Body of pancreas (tissue), 4 donors: ENCODE results near the gene NR2C2AP. TPM values are rescaled to one million over a fixed set of nuclear protein-coding genes. Genes with fewer than 3 reads are reported as not detected.

Experiments
- ATAC-seq: fragments of 150-250 bp; one replicate; pipeline ENCODE4 v1.9.1; 2016
- DNase-seq, 4 donors: peaks; one replicate each; pipeline ENCODE4 v3.0.0-alpha.2; 2019
- H3K27ac ChIP-seq, 4 donors: fragments of 200-600 bp; sonication (generic); 1 replicate in 3 of 4; 2 replicates in 1 of 4; pipeline versions ENCODE4 v1.5.1 to v1.6.1; 2016 to 2019; ENCODE audit warnings: mild to moderate bottlenecking in 1 of 4, mixed read lengths in 1 of 4, moderate library complexity in 1 of 4
- H3K27me3 ChIP-seq, 2 donors: fragments of 200-600 bp; sonication (generic); one replicate each; pipeline ENCODE4 v1.6.0; 2016; ENCODE audit warnings: mild to moderate bottlenecking in 1 of 2
- H3K36me3 ChIP-seq, 2 donors: fragments of 200-600 bp; sonication (generic); replicated peaks in 1 of 2; 2 replicates each; pipeline ENCODE4 v1.5.1; 2016; ENCODE audit warnings: low read depth in 2 of 2; ENCODE audit not compliant: insufficient read depth in 1 of 2
- H3K4me1 ChIP-seq: fragments of 200-600 bp; sonication (generic); one replicate; pipeline ENCODE4 v1.6.0; 2016
- H3K4me3 ChIP-seq, 2 donors: fragments of 200-600 bp; sonication (generic); 1 replicate in 1 of 2; 2 replicates in 1 of 2; pipeline ENCODE4 v1.5.1; 2016 to 2019
- H3K9me3 ChIP-seq, 3 donors: fragments of 200-600 bp; sonication (generic); 1 replicate in 2 of 3; 2 replicates in 1 of 3; pipeline ENCODE4 v1.5.1; 2016
- POLR2A ChIP-seq, 3 donors: fragments of 450-650 bp; IDR thresholded peaks; one replicate each; pipeline ENCODE4 v1.6.1; 2016; ENCODE audit warnings: antibody characterized with exemption in 3 of 3, mild to moderate bottlenecking in 2 of 3
- WGBS, 2 donors: methylation state at CpG; one replicate each; pipeline ENCODE4 v1.1.5; 2017; 5-methylcytosine and 5-hydroxymethylcytosine counted together
- intact Hi-C: fragments of 100-400 bp; cut with DNase I; formaldehyde crosslinking; loops from one replicate; pipeline ENCODE4 v1.15.1; 2023
- total RNA-seq, 2 donors: library from RNA; depleted of rRNA; stranded (reverse); fragments of >200 nt; gene quantifications; one replicate each; pipeline ENCODE4 v1.1.0, GENCODE V29; 2016
- TF ChIP-seq, protein P1 (sequence below), 7 experiments: fragments of 450-650 bp in 4 of 7; fragments of 200-600 bp in 3 of 7; sonication (generic) in 3 of 7; IDR thresholded peaks; one replicate each; pipeline ENCODE4 v1.5.1; 2016 to 2019; ENCODE audit warnings: antibody characterized with exemption in 7 of 7

Gene NR2C2AP, protein sequence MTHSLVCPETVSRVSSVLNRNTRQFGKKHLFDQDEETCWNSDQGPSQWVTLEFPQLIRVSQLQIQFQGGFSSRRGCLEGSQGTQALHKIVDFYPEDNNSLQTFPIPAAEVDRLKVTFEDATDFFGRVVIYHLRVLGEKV
- total RNA-seq: 10 to 100 TPM; 13.8 to 16.1 TPM

DNA sequence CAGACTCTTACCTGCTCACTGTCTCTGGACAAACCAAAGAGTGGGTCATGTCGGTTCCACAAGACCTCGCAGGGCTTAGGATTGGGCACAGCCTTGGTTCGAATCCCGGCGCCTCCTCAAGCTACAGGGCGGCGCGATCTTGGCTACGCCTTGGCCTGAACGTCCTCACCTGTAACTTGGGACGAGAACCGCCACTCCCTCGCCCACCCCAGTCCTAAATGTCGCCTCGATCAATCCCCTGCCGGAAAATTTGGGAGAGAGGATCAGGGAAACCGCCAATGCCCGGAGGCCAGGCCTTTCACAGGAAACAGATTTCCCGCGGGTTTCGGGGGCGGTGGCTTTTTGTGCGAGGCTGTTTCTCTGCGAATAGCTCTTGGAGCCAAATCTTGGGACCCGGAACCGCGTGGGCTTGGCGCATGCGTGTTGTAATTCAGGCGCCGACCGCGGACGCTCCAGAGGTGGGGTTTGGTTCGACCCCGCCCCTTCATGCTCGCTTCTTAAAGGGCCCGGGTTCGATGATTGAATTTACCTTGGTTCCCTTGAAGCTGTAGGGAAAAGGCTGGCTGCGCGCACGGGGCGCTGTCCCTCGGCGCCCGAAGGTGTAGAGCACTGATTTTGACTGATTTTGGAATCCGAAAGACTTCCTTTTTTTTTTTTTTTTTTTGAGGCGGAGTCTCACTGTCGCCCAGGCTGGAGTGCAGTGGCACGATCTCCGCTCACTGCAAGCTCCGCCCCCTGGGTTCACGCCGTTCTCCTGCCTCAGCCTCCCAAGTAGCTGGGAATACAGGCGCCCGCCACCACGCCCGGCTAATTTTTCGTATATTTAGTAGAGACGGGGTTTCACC is at the start of gene NR2C2AP:
NR2C2AP (minus strand) TSS at position 403 of the 845 bp plus-strand sequence; CDS start at position 49, 354 bp downstream.
- DNase-seq: peak; percentile 94
- ATAC-seq: peak; percentile 97
- no peaks in the 10 kb centered on the region for H3K27me3 ChIP-seq
- intact Hi-C loops: no loop called here
- no peaks in the 10 kb centered on the region for H3K9me3 ChIP-seq
- 6 to 7% methylated on average over 32 to 56 of the region's 60 CpGs for WGBS, 2 donors
- peak within 1 kb of the TSS; percentile 48 to 74 for H3K4me3 ChIP-seq
- peaks cover under 1 to 4% of the 10 kb centered on the region in 2 donors for H3K36me3 ChIP-seq
- peak in 2 of 3 donors; percentile 42 to 56 for TF ChIP-seq POLR2A (IDR thresholded peaks at IDR 0.05)
- TF ChIP-seq, protein P1, sequence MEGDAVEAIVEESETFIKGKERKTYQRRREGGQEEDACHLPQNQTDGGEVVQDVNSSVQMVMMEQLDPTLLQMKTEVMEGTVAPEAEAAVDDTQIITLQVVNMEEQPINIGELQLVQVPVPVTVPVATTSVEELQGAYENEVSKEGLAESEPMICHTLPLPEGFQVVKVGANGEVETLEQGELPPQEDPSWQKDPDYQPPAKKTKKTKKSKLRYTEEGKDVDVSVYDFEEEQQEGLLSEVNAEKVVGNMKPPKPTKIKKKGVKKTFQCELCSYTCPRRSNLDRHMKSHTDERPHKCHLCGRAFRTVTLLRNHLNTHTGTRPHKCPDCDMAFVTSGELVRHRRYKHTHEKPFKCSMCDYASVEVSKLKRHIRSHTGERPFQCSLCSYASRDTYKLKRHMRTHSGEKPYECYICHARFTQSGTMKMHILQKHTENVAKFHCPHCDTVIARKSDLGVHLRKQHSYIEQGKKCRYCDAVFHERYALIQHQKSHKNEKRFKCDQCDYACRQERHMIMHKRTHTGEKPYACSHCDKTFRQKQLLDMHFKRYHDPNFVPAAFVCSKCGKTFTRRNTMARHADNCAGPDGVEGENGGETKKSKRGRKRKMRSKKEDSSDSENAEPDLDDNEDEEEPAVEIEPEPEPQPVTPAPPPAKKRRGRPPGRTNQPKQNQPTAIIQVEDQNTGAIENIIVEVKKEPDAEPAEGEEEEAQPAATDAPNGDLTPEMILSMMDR (IDR thresholded peaks at IDR 0.05): peak in 1 of 7 experiments; percentile 11
- H3K4me1 ChIP-seq: peaks cover 14% of the 10 kb centered on the region
- H3K27ac ChIP-seq: peak within 1 kb of the TSS; percentile 64 to 82 (median 76)

DNA sequence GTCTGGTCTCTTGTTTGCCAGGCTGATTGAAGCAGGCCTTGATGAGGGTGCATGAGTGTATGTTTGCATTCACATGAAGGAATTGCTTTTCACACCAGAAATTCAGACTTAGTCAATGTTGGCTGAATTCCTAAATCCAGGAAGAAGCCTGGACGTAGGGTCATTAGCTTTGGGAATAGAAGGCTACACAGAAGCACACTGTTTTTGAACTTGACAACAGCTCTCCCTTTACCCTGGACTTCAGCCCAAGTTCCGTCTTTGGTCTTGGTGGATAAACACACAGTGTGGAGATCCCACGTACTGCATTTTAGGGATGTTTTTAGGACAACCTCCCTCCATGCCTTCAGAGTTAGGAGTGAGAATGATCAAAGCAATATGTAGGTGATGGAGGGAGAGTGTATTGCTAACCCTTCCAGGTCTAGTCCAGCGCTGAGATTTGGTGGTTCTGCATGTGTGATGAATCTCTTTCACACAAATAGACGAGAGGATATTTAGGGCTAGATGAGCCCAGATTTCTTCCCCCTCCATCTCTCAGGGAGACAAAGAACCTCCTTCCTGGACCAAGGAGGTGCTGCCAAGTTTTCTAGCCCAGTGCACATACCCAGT is 47.1 kb upstream of the NR2C2AP start:
- 23 to 31% methylated on average over 5 of the region's 5 CpGs for WGBS, 2 donors
- no peaks in the 10 kb centered on the region for H3K36me3 ChIP-seq
- TF ChIP-seq, protein P1 (IDR thresholded peaks at IDR 0.05): no peak
- TF ChIP-seq POLR2A (IDR thresholded peaks at IDR 0.05): no peak
- DNase-seq (no peak), ATAC-seq (no peak)
- H3K4me3 ChIP-seq: no peak overlapping the region
- H3K27ac ChIP-seq: no peak overlapping the region
- intact Hi-C loops: no loop called here
- no peaks in the 10 kb centered on the region for H3K27me3 ChIP-seq
- no peaks in the 10 kb centered on the region for H3K4me1 ChIP-seq
- no peaks in the 10 kb centered on the region for H3K9me3 ChIP-seq

DNA sequence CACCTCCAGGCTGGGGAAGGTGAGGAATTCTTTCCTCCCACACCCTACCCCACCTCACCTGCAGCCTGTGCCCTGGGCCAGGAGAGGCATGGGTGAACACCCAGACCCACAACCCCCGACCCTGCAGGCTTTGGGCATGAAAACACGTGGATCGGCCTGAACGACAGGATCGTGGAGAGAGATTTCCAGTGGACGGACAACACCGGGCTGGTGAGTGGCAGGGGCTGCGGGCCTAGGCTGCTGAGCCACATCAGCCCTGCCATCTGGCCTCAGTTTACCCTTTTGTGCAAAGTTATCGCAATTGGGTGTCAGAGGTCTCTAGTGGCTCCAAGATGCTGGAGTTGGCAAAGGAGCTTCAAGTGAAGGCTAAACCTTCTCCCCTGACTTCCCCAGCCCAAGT is 37.3 kb upstream of the NR2C2AP start:
- no peaks in the 10 kb centered on the region for H3K4me1 ChIP-seq
- no peak for DNase-seq
- no peaks in the 10 kb centered on the region for H3K9me3 ChIP-seq
- 62 to 64% methylated on average over 8 to 9 of the region's 9 CpGs for WGBS, 2 donors
- H3K36me3 ChIP-seq: no peaks in the 10 kb centered on the region
- intact Hi-C loops: no loop called here
- ATAC-seq: no peak
- H3K27ac ChIP-seq: no peak overlapping the region
- no peak overlapping the region for H3K4me3 ChIP-seq
- H3K27me3 ChIP-seq: peaks cover 0 to 8% of the 10 kb centered on the region in 2 donors
- no peak for TF ChIP-seq POLR2A (IDR thresholded peaks at IDR 0.05)
- TF ChIP-seq, protein P1 (IDR thresholded peaks at IDR 0.05): no peak

DNA sequence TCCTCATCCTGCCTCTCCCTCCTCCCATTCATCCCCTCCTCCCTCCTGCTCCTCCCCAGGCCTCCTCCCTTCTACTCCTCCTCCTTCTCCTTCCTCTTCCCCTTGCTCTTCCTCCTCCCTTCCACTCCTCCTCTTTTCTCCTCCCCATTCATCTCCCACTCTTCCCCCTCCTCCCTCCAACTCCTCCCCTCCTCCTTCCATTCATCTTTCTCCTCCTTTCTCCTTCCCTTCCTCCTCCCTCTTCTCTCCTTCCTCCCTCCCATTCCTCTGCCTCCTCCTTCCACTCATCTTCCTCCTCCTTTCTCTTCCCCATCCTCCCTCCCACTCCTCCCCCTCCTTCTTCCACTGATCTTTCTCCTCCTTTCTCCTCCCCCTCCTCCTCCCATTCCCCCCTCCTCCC is 36.5 kb upstream of the NR2C2AP start:
- TF ChIP-seq, protein P1 (IDR thresholded peaks at IDR 0.05): no peak
- no peak for TF ChIP-seq POLR2A (IDR thresholded peaks at IDR 0.05)
- Histone ChIP-seq H3K9me3 (peaks cover 0 to 6% (median 0%) of the 10 kb centered on the region in 3 donors), H3K27ac (no peak overlapping the region), H3K27me3 (peaks cover 0 to 8% of the 10 kb centered on the region in 2 donors), H3K36me3 (no peaks in the 10 kb centered on the region), H3K4me3 (no peak overlapping the region), H3K4me1 (no peaks in the 10 kb centered on the region)
- DNase-seq (no peak), ATAC-seq (no peak)
- intact Hi-C loops: no loop called here
